Testis (tissue), 2 donors: Measurements from ENCODE around the gene TRIM26.

Experiments
- CTCF ChIP-seq, 3 experiments: fragments of 450-650 bp in 2 of 3; fragments of 200-600 bp in 1 of 3; sonication (generic) in 1 of 3; IDR thresholded peaks; one replicate each; pipeline ENCODE4 v1.5.1; 2016 to 2019; ENCODE audit warnings: antibody characterized with exemption in 3 of 3, mild to moderate bottlenecking in 2 of 3, moderate library complexity in 1 of 3
- POLR2A ChIP-seq: fragments of 450-650 bp; IDR thresholded peaks from one replicate; pipeline ENCODE4 v1.6.1; 2017; ENCODE audit warnings: antibody characterized with exemption, mild to moderate bottlenecking, moderate library complexity

- TF ChIP-seq CTCF (IDR thresholded peaks at IDR 0.05), result no peak
- TF ChIP-seq POLR2A, result no peak
These were observed 46.9 kb upstream of the TRIM26 start for GRCh38 chr6:30260036-30260504.
